ENCODE results near the gene GSTP1.

DNA sequence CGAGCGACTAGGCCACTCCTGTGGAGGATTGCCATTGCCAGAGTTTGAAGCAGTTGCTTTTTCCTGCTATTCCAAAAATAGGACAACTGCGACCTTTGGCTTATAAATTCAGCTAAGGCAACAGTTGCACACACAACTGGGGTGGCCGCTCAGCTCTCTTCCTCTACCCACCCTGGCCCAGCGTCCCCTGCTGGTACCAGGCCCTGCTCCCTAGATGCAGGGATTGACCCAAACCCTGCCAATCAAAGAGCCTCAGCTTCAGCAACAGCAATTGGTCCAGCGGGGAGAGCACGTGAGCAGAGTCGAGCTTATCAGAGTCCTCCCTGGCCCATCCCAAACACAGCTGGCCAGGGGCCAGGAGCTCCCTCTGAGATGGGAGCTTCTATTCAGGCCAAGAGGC lies 38.3 kb upstream of the GSTP1 start:
- no peak for TF ChIP-seq EZH2 (IDR thresholded peaks at IDR 0.05)
- no peak for TF ChIP-seq POLR2AphosphoS5 (IDR thresholded peaks at IDR 0.05; ENCODE audit: borderline replicate concordance, low read depth, low read length)
- TF ChIP-seq FOXP2 (optimal IDR thresholded peaks at IDR 0.05; ENCODE audit: control extremely low read depth, extremely low read length, insufficient read depth) = no peak
